ENCODE results near the gene RCC2.
"Not testable (repeated sequence)": the region's sequence is repeated elsewhere in the genome, so short reads cannot be mapped to it uniquely, and the experiment has no call there.

Gene RCC2

DNA sequence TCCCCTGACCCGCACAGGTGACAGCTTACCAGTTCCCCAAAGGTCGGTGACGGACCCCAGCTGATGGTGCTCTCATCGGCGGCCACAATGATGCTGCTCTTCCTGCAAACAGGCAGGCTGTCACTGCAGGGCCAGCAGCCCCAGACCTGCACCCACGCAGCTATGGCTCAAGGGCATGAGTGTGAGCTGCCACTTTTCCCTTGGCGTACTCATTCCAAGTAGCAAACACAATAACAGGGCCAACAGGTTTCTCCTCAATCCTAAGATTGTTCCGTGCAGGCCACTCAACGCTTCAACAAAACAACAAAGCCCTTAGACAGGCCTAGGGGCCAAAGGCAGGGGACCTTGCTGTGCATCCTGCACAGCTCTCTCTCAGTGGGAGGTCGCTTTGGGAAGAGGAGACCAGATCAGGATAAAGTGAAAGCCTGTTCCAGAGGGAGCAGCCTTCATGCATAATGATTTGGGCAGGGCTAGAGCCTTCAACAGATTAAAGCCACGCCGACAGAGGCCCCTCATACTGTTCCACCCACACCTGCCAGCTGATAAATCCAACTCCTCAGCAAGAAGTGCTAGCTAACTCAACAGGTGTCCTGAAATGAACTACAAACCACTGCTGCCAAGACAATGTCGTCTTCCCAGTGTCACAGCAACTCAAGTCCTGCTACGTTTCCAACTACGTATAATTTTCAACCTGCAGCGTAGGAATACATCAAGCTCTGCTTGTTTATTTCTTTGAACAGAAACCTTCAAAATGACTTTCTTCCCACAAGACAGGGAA, 27.2 kb downstream of the RCC2 start:
- Histone ChIP-seq H3K9ac (ENCODE audit: low read length) (no peak overlapping the region), H3K4me3 (ENCODE audit: low read depth in 1 of 2, low read length in 2 of 2) (no peak overlapping the region), H3K9me3 (ENCODE audit: low read length) (no peaks in the 10 kb centered on the region), H3K27me3 (ENCODE audit: control insufficient read depth in 1 of 2, insufficient read depth in 2 of 2, low read length in 2 of 2) (no peaks in the 10 kb centered on the region), H3K4me1 (ENCODE audit: insufficient read depth, low read length) (no peaks in the 10 kb centered on the region), H3K36me3 (ENCODE audit: insufficient read depth, low read length) (peaks cover 70% of the 10 kb centered on the region), H3K27ac (ENCODE audit: low read depth, low read length) (no peak overlapping the region)

DNA sequence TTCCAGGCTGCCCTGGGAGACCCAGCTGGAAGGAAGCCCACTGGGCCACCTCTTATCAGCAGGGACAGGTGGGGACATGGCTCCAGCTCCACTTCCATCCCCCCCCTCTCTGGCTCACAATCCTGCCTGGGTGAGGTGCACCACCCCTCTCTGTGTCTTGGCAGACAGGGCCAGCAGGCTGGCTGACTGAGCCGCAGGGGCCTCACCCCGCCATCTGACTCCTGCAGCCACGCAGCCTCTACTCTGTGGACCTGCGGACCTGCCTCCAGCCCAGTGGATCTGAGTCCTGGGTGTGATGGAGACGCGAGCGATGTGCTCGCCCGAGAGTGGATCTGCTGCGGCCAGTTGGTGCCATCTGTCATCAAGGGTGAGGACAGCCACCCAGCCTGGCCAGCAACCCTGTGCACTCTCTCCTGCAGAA, 30.1 kb downstream of the RCC2 start:
- no peak overlapping the region for H3K27ac ChIP-seq (ENCODE audit: low read depth, low read length)
- no peak overlapping the region for H3K4me3 ChIP-seq (ENCODE audit: low read depth in 1 of 2, low read length in 2 of 2)
- no peak overlapping the region for H3K9ac ChIP-seq (ENCODE audit: low read length)
- no peaks in the 10 kb centered on the region for H3K4me1 ChIP-seq (ENCODE audit: insufficient read depth, low read length)
- H3K9me3 ChIP-seq (ENCODE audit: low read length), result no peaks in the 10 kb centered on the region
- H3K36me3 ChIP-seq (ENCODE audit: insufficient read depth, low read length), result peaks cover 54% of the 10 kb centered on the region
- H3K27me3 ChIP-seq (ENCODE audit: control insufficient read depth in 1 of 2, insufficient read depth in 2 of 2, low read length in 2 of 2), result no peaks in the 10 kb centered on the region

DNA sequence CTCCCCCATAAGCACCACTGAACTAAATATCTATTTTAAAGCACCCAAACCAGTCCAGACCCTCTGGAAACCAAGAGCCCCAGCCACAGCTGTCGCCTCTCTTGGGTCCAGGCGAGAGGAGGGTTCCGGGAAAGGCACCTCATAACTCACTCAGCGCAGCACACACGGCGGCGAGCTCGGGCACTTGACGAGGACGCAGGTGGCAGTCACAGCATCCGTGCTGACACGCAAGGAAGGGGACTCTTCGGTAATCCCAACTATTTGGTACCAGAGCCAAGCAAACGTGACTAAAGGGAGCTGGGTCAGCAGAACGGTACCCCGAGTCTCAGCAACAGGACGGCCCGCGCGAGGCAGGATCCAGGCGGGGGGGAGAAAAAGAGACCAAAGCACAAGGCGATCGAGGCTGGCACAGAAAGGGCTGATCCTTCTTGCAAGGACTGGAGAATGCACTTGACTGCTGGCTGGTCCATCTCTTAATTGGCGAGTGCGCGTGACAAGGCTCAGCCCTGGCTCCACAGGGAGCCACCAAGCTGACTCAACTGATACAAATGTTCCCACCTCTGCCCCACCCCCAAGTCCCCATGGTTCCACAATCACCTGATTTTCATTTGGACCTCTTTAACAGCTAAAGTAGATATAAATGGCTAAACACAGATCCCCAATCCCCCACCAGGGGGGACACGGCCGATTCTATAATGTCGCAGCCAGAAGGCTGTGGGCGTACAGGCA, 31.5 kb downstream of the RCC2 start:
- H3K27me3 ChIP-seq (ENCODE audit: control insufficient read depth in 1 of 2, insufficient read depth in 2 of 2, low read length in 2 of 2); H3K4me1 ChIP-seq (ENCODE audit: insufficient read depth, low read length); H3K27ac ChIP-seq (ENCODE audit: low read depth, low read length); H3K9ac ChIP-seq (ENCODE audit: low read length); H3K9me3 ChIP-seq (ENCODE audit: low read length); H3K4me3 ChIP-seq (ENCODE audit: low read depth in 1 of 2, low read length in 2 of 2): not testable (repeated sequence)
- H3K36me3 ChIP-seq (ENCODE audit: insufficient read depth, low read length), result peaks cover 42% of the 10 kb centered on the region

DNA sequence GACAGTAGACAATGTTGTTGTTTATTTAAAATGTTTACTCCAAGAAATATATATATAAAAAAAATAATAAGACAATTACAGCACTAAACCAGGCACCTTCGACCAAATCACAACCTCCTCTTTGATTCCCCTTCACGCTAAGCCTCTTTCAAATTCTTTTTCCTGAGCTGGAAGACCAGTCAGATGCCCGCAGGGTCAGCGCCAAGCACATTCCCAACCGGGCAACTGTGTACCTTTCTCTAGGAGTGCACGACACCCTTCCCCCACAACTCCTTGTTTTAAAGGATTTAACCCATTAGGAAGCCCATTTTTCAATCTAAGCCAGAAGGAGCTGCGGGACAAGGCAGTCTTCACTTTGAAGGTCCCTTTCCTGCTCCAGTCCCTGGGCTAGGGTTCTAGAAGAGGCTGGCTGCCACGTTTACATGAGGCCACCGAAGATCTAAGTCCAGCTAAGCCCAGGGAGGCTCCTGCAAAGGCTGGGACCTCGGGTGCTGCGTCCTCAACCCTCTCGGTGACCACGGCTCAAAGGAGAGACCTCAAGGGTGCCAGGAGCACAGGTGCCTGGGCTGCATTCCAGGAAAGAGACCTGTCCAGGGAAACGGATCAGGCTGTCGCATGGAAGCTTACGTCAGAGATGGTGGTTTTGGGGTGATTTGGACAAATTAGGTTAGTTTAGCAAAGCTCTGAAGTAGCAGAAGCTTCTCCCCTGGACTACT, 32.6 kb downstream of the RCC2 start:
- H3K9me3 ChIP-seq (ENCODE audit: low read length); H3K27me3 ChIP-seq (ENCODE audit: control insufficient read depth in 1 of 2, insufficient read depth in 2 of 2, low read length in 2 of 2); H3K4me1 ChIP-seq (ENCODE audit: insufficient read depth, low read length); H3K9ac ChIP-seq (ENCODE audit: low read length); H3K4me3 ChIP-seq (ENCODE audit: low read depth in 1 of 2, low read length in 2 of 2); H3K27ac ChIP-seq (ENCODE audit: low read depth, low read length): not testable (repeated sequence)
- H3K36me3 ChIP-seq (ENCODE audit: insufficient read depth, low read length), result peaks cover 31% of the 10 kb centered on the region

DNA sequence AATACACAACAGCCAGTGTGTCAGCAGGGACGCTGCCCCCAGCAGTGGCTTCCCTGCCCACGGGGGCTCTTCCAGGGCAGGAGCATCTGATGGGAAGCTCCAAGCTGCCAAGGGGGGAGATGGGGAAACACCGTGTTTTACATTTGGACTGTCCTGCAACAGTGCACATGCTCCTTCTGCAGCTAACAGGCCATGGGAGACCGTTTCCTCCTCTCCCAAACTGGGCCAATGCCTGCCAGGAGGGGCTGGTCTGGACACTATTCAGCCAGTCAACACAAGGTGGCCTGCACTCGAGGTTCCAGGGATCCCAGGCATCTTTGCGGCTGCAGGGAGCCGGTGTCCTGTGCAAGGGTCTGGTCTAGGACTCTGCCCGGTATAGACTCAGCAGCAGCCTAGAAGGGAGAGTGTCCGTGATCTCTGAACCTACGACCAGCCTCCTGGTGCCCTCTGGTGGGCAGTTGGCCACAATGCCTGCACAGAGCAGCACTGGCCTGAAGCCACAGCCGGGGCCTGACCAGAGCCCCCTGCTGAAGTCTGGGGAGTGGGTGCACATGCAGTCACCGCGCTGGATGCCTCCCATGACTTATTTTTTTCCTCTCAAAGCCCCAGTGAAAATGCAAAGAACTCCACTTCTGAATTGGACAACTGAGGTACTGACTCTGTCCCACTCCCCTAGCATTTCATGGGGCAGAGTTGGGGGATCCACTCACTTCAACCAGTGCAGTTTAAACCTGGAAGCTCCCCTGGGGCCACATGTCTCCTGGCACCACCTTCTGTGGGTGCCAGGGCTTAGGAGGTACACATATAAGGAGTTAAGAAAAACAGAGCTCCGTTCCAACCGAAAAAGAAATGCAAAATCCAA, 33.3 kb downstream of the RCC2 start:
- Histone ChIP-seq H3K4me1 (ENCODE audit: insufficient read depth, low read length) (no peaks in the 10 kb centered on the region), H3K4me3 (ENCODE audit: low read depth in 1 of 2, low read length in 2 of 2) (no peak overlapping the region), H3K36me3 (ENCODE audit: insufficient read depth, low read length) (peaks cover 25% of the 10 kb centered on the region), H3K27ac (ENCODE audit: low read depth, low read length) (no peak overlapping the region), H3K27me3 (ENCODE audit: control insufficient read depth in 1 of 2, insufficient read depth in 2 of 2, low read length in 2 of 2) (no peaks in the 10 kb centered on the region), H3K9me3 (ENCODE audit: low read length) (no peaks in the 10 kb centered on the region), H3K9ac (ENCODE audit: low read length) (no peak overlapping the region)

- Histone ChIP-seq H3K27me3 (ENCODE audit: control insufficient read depth in 1 of 2, insufficient read depth in 2 of 2, low read length in 2 of 2) (no peaks in the 10 kb centered on the region), H3K9ac (ENCODE audit: low read length) (no peak overlapping the region), H3K4me1 (ENCODE audit: insufficient read depth, low read length) (no peaks in the 10 kb centered on the region), H3K9me3 (ENCODE audit: low read length) (no peaks in the 10 kb centered on the region), H3K36me3 (ENCODE audit: insufficient read depth, low read length) (peaks cover 17% of the 10 kb centered on the region), H3K4me3 (ENCODE audit: low read depth in 1 of 2, low read length in 2 of 2) (no peak overlapping the region), H3K27ac (ENCODE audit: low read depth, low read length) (no peak overlapping the region)
Measured at GRCh38 chr1:17404820-17405219, 34.7 kb downstream of the RCC2 start.

DNA sequence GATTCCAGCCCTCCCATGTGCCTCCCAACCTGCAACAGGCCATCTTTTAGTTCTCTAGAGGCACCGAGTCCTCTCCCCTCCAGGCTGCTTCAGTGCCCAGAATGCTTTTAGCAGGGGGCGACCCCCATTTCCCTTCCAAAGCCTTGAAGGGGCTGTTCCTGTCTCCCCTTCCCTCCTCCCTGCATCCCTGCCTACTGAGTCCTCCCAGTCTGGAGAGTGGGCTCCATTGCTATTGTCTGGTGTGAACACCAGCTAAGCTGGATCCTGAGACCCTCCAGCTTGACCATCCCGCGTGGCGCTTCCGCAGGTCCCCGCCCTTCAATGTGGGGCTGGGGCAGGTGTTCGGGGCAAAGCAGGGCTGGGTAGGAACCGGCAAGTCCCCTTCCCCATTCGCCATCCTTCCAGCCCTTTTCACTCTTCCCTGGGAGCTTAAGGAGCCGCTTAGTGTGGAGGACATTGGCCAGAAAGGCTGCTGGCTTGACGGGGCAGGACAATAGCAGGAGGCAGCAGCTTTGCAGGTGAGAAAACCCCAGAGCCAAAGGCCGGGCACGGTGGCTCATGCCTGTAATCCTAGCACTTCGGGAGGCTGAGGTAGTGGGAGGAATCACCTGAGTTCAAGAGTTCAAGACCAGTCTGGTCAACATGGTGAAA, 35.3 kb downstream of the RCC2 start:
- Histone ChIP-seq H3K9me3 (ENCODE audit: low read length) (no peaks in the 10 kb centered on the region), H3K4me3 (ENCODE audit: low read depth in 1 of 2, low read length in 2 of 2) (no peak overlapping the region), H3K27me3 (ENCODE audit: control insufficient read depth in 1 of 2, insufficient read depth in 2 of 2, low read length in 2 of 2) (no peaks in the 10 kb centered on the region), H3K9ac (ENCODE audit: low read length) (no peak overlapping the region), H3K4me1 (ENCODE audit: insufficient read depth, low read length) (no peaks in the 10 kb centered on the region), H3K36me3 (ENCODE audit: insufficient read depth, low read length) (peaks cover 10% of the 10 kb centered on the region), H3K27ac (ENCODE audit: low read depth, low read length) (no peak overlapping the region)

- H3K4me1 ChIP-seq (ENCODE audit: insufficient read depth, low read length), result no peaks in the 10 kb centered on the region
Measured at GRCh38 chr1:17403081-17403480, 36.4 kb downstream of the RCC2 start.

DNA sequence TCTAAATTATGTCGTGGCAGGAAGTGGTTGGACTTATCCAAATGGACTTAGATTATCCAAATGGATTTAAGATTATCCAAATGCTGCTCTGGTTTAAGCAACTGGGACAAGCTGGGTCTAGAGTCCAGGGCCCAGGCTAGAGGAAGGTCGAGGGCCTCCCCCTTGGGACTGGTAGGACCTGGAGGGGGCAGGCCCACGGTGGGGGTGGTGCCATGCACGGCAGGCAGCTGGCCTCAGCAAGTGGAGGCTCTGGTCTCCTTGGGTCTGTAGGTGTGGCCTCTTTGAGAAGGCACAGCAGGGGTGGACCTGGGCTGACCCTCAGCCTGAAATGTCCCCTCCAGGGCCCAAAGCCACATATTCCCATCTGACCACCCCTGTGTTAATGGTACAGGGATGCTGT, 37.6 kb downstream of the RCC2 start:
- no peak overlapping the region for H3K27ac ChIP-seq (ENCODE audit: low read depth, low read length)
- H3K9ac ChIP-seq (ENCODE audit: low read length), result no peak overlapping the region
- H3K9me3 ChIP-seq (ENCODE audit: low read length), result no peaks in the 10 kb centered on the region
- H3K4me3 ChIP-seq (ENCODE audit: low read depth in 1 of 2, low read length in 2 of 2), result no peak overlapping the region
- no peaks in the 10 kb centered on the region for H3K36me3 ChIP-seq (ENCODE audit: insufficient read depth, low read length)
- no peaks in the 10 kb centered on the region for H3K27me3 ChIP-seq (ENCODE audit: control insufficient read depth in 1 of 2, insufficient read depth in 2 of 2, low read length in 2 of 2)
- H3K4me1 ChIP-seq (ENCODE audit: insufficient read depth, low read length), result no peaks in the 10 kb centered on the region

More at GRCh38 chr1:17403081-17403480, 36.4 kb downstream of the RCC2 start:
- Histone ChIP-seq H3K27ac (ENCODE audit: low read depth, low read length) (no peak overlapping the region), H3K9ac (ENCODE audit: low read length) (no peak overlapping the region), H3K36me3 (ENCODE audit: insufficient read depth, low read length) (no peaks in the 10 kb centered on the region), H3K9me3 (ENCODE audit: low read length) (no peaks in the 10 kb centered on the region), H3K4me3 (ENCODE audit: low read depth in 1 of 2, low read length in 2 of 2) (no peak overlapping the region), H3K27me3 (ENCODE audit: control insufficient read depth in 1 of 2, insufficient read depth in 2 of 2, low read length in 2 of 2) (no peaks in the 10 kb centered on the region)

GRCh38 chr1:17400725-17401341, 38.6 kb downstream of the RCC2 start:
- Histone ChIP-seq H3K4me3 (ENCODE audit: low read depth in 1 of 2, low read length in 2 of 2) (no peak overlapping the region), H3K27me3 (ENCODE audit: control insufficient read depth in 1 of 2, insufficient read depth in 2 of 2, low read length in 2 of 2) (no peaks in the 10 kb centered on the region), H3K9ac (ENCODE audit: low read length) (no peak overlapping the region), H3K4me1 (ENCODE audit: insufficient read depth, low read length) (no peaks in the 10 kb centered on the region), H3K27ac (ENCODE audit: low read depth, low read length) (no peak overlapping the region), H3K9me3 (ENCODE audit: low read length) (no peaks in the 10 kb centered on the region), H3K36me3 (ENCODE audit: insufficient read depth, low read length) (no peaks in the 10 kb centered on the region)
